Measurements from ENCODE around the gene ALKBH3.
A peak's percentile ranks its signal among the peaks of the same experiment; 100 is the strongest.

ALKBH3 gene

GRCh38 chr11:43924112-43924855 is 43.7 kb downstream of the ALKBH3 start:
- Histone ChIP-seq H3K4me1 (ENCODE audit: insufficient read depth, low read length) (peaks cover 38% of the 10 kb centered on the region), H3K9me3 (ENCODE audit: insufficient read depth, low read depth, low read length) (no peaks in the 10 kb centered on the region), H3K36me3 (ENCODE audit: insufficient read depth, low read depth, low read length) (no peaks in the 10 kb centered on the region), H3K27ac (ENCODE audit: low read length) (peak overlapping the region; percentile 1), H3K27me3 (ENCODE audit: insufficient read depth, low read length) (no peaks in the 10 kb centered on the region), H3K4me3 (ENCODE audit: low read length) (no peak overlapping the region), H3K9ac (ENCODE audit: low read depth, low read length) (no peak overlapping the region)

GRCh38 chr11:43925063-43925931 is 44.7 kb downstream of the ALKBH3 start:
- peak overlapping the region; percentile 1 for H3K27ac ChIP-seq (ENCODE audit: low read length)
- H3K4me3 ChIP-seq (ENCODE audit: low read length), result no peak overlapping the region
- no peaks in the 10 kb centered on the region for H3K9me3 ChIP-seq (ENCODE audit: insufficient read depth, low read depth, low read length)
- no peaks in the 10 kb centered on the region for H3K36me3 ChIP-seq (ENCODE audit: insufficient read depth, low read depth, low read length)
- no peaks in the 10 kb centered on the region; the same call in 1 of the 2 replicates for H3K27me3 ChIP-seq (ENCODE audit: insufficient read depth, low read length)
- no peak overlapping the region for H3K9ac ChIP-seq (ENCODE audit: low read depth, low read length)
- H3K4me1 ChIP-seq (ENCODE audit: insufficient read depth, low read length), result peaks cover 29% of the 10 kb centered on the region

GRCh38 chr11:43925932-43926505 is 45.4 kb downstream of the ALKBH3 start:
- Histone ChIP-seq H3K4me1 (ENCODE audit: insufficient read depth, low read length) (peaks cover 23% of the 10 kb centered on the region), H3K36me3 (ENCODE audit: insufficient read depth, low read depth, low read length) (no peaks in the 10 kb centered on the region), H3K27me3 (ENCODE audit: insufficient read depth, low read length) (no peaks in the 10 kb centered on the region; the same call in 1 of the 2 replicates), H3K4me3 (ENCODE audit: low read length) (no peak overlapping the region), H3K27ac (ENCODE audit: low read length) (no peak overlapping the region), H3K9ac (ENCODE audit: low read depth, low read length) (no peak overlapping the region), H3K9me3 (ENCODE audit: insufficient read depth, low read depth, low read length) (no peaks in the 10 kb centered on the region)

- H3K4me3 ChIP-seq (ENCODE audit: low read length), result no peak overlapping the region
- no peak overlapping the region for H3K27ac ChIP-seq (ENCODE audit: low read length)
- no peaks in the 10 kb centered on the region for H3K36me3 ChIP-seq (ENCODE audit: insufficient read depth, low read depth, low read length)
- H3K4me1 ChIP-seq (ENCODE audit: insufficient read depth, low read length), result peaks cover 21% of the 10 kb centered on the region
- H3K9me3 ChIP-seq (ENCODE audit: insufficient read depth, low read depth, low read length), result no peaks in the 10 kb centered on the region
- no peaks in the 10 kb centered on the region; the same call in 1 of the 2 replicates for H3K27me3 ChIP-seq (ENCODE audit: insufficient read depth, low read length)
- no peak overlapping the region for H3K9ac ChIP-seq (ENCODE audit: low read depth, low read length)
These were observed 46.4 kb downstream of the ALKBH3 start for GRCh38 chr11:43927070-43927469.

DNA sequence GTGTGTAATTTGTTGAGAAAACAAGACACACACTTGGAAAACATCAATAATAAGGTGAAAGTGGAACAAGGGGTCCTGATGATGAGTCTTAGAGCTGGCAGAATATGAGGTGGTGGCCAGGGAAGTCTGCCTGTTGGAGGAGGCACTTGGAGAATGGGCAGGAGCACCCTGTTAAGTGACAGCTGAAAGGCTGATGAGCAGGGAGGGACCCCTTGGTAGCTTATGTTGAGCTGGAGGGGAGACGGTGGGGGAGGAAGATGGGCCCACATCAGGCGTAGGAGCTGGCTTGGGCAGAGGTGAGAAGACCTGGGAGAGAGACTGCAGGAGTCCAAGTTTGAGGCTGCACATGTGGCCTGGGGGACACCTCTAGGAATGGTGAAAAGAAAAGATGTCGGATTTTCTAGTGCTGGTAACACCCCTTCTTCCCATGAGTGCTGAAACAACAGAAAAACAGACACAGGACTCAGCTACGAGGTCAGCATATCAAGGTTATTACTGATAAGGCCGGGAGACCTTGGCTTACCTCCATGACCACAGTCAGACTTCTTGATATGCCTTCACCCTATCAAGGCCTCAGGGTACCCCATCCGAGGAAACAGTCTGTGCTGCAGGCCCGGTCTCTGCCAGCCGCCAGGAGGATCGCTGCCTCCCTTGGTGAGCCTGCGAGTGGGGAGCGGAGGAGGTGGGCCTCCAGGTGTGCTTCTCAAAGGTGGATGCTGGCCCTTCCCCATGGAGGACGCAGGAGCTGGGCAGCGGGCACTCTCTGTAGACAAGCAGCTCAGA is 47.5 kb downstream of the ALKBH3 start:
- Histone ChIP-seq H3K4me3 (ENCODE audit: low read length) (no peak overlapping the region), H3K4me1 (ENCODE audit: insufficient read depth, low read length) (peaks cover 21% of the 10 kb centered on the region), H3K36me3 (ENCODE audit: insufficient read depth, low read depth, low read length) (no peaks in the 10 kb centered on the region), H3K9ac (ENCODE audit: low read depth, low read length) (no peak overlapping the region; the same call in 1 of the 2 replicates), H3K27me3 (ENCODE audit: insufficient read depth, low read length) (no peaks in the 10 kb centered on the region; the same call in 1 of the 2 replicates), H3K9me3 (ENCODE audit: insufficient read depth, low read depth, low read length) (no peaks in the 10 kb centered on the region), H3K27ac (ENCODE audit: low read length) (no peak overlapping the region)

DNA sequence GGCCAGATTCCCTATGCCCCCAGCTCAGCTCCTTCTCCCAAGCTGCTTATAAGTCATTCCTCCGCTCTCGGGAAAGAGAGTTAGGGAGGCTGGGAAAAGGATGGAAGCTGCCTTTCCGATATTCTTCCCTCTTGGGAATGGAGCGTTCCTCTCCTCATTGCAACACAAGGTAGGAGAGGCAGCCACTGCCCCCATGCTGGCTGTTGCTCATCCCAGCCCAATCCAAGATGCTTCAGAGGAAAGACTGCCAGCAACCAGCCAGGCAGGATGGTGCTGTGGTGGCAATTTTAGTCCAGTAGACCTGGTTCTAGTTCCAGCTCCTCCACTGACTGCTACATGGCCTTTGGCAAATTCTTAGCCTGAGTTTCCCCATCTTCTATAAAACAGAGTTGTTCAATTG is 48.1 kb downstream of the ALKBH3 start:
- no peaks in the 10 kb centered on the region; the same call in 1 of the 2 replicates for H3K27me3 ChIP-seq (ENCODE audit: insufficient read depth, low read length)
- H3K4me1 ChIP-seq (ENCODE audit: insufficient read depth, low read length), result peaks cover 18% of the 10 kb centered on the region
- H3K4me3 ChIP-seq (ENCODE audit: low read length), result no peak overlapping the region
- no peak overlapping the region for H3K9ac ChIP-seq (ENCODE audit: low read depth, low read length)
- H3K27ac ChIP-seq (ENCODE audit: low read length), result no peak overlapping the region
- H3K36me3 ChIP-seq (ENCODE audit: insufficient read depth, low read depth, low read length), result no peaks in the 10 kb centered on the region
- H3K9me3 ChIP-seq (ENCODE audit: insufficient read depth, low read depth, low read length), result no peaks in the 10 kb centered on the region

GRCh38 chr11:43930868-43931716 is 50.5 kb downstream of the ALKBH3 start:
- no peak overlapping the region for H3K4me3 ChIP-seq (ENCODE audit: low read length)
- H3K4me1 ChIP-seq (ENCODE audit: insufficient read depth, low read length), result peaks cover 9% of the 10 kb centered on the region
- H3K9me3 ChIP-seq (ENCODE audit: insufficient read depth, low read depth, low read length), result no peaks in the 10 kb centered on the region
- no peak overlapping the region for H3K27ac ChIP-seq (ENCODE audit: low read length)
- no peaks in the 10 kb centered on the region; the same call in 1 of the 2 replicates for H3K27me3 ChIP-seq (ENCODE audit: insufficient read depth, low read length)
- H3K9ac ChIP-seq (ENCODE audit: low read depth, low read length), result no peak overlapping the region
- no peaks in the 10 kb centered on the region for H3K36me3 ChIP-seq (ENCODE audit: insufficient read depth, low read depth, low read length)

GRCh38 chr11:43931717-43932039 is 51.0 kb downstream of the ALKBH3 start:
- Histone ChIP-seq H3K4me1 (ENCODE audit: insufficient read depth, low read length) (peaks cover 9% of the 10 kb centered on the region), H3K9ac (ENCODE audit: low read depth, low read length) (no peak overlapping the region), H3K4me3 (ENCODE audit: low read length) (no peak overlapping the region), H3K9me3 (ENCODE audit: insufficient read depth, low read depth, low read length) (no peaks in the 10 kb centered on the region), H3K36me3 (ENCODE audit: insufficient read depth, low read depth, low read length) (no peaks in the 10 kb centered on the region), H3K27me3 (ENCODE audit: insufficient read depth, low read length) (no peaks in the 10 kb centered on the region; the same call in 1 of the 2 replicates), H3K27ac (ENCODE audit: low read length) (no peak overlapping the region)

DNA sequence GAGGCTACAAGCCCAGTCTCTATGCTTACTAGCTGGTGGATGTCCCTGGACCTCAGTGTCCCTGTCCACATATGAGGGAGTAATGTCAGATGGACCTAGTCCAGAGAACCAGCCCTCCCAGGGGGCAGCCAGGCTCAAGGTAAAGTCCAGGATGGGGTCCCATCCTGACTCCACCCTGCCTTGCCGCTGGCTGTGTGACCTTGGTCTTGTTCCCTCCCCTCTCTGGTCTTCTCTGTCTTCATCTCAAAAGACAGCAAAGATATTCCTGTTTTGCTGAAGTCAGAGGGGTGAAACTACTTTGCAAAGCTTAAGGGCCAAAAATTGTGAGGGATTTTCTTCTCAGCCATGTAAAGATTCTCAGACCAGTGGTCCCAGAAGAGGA is 52.6 kb downstream of the ALKBH3 start:
- Histone ChIP-seq H3K9ac (ENCODE audit: low read depth, low read length) (no peak overlapping the region), H3K4me3 (ENCODE audit: low read length) (no peak overlapping the region), H3K4me1 (ENCODE audit: insufficient read depth, low read length) (peaks cover 6% of the 10 kb centered on the region), H3K27ac (ENCODE audit: low read length) (no peak overlapping the region), H3K36me3 (ENCODE audit: insufficient read depth, low read depth, low read length) (no peaks in the 10 kb centered on the region), H3K27me3 (ENCODE audit: insufficient read depth, low read length) (peaks cover 5% of the 10 kb centered on the region; the same call in 1 of the 2 replicates), H3K9me3 (ENCODE audit: insufficient read depth, low read depth, low read length) (no peaks in the 10 kb centered on the region)

DNA sequence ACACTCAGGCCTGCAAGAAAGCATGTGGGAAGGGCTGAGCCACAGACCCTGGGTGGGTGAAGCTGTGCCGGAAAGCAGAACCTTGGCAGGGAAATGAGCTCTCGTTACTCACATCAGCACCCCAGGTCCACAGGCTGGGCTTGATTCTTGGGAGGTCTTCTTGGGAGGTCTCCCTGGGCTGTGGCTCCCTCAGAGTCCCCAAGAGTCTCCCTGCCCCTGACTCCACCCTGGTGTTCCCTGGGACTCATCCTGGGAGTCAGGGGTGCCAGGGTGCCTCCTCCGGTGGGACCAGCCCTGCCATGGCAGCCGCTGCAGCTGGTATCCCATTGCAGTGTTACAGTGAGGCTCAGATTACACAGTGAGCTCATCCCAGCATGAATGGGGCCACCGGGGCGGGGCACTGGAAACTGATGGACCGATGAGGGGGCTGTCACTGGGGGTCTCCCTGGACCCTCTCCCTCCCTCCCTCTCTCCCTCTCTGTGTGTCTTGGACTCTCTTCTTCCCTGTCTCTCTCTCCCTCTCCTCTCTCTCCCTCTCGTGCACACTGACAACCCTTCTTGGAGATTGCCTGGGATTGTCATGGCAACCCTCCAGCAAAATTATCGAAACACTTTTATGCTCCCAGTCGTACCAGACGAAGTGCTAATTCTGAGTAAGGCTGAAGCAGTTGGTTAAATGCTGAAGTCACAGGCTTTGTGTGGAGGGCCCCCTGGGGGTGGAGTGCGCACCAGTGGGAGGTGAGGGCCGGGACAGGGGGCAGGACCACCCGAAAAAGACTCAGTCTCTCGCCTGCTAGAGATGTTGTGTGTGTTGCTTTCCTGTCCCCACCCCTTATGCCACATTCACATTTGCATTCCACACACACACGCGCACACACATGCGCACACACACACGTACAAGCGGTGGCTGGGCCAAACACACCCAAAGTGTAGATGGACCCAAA is 53.2 kb downstream of the ALKBH3 start:
- Histone ChIP-seq H3K4me3 (ENCODE audit: low read length) (no peak overlapping the region), H3K27me3 (ENCODE audit: insufficient read depth, low read length) (peaks cover 5% of the 10 kb centered on the region; the same call in 1 of the 2 replicates), H3K9ac (ENCODE audit: low read depth, low read length) (no peak overlapping the region), H3K27ac (ENCODE audit: low read length) (no peak overlapping the region), H3K36me3 (ENCODE audit: insufficient read depth, low read depth, low read length) (no peaks in the 10 kb centered on the region), H3K4me1 (ENCODE audit: insufficient read depth, low read length) (peaks cover 6% of the 10 kb centered on the region), H3K9me3 (ENCODE audit: insufficient read depth, low read depth, low read length) (no peaks in the 10 kb centered on the region)
